K562 treated with DMSO at 1 percent for 24 hours (cell line): ENCODE results near the gene OR51G1. TPM values are rescaled to one million over a fixed set of nuclear protein-coding genes. Genes with fewer than 3 reads are reported as not detected.

Experiments
- total RNA-seq: library from RNA; unstranded; fragments of 300-600 nt; gene quantifications from 2 replicates; pipeline ENCODE4 v1.2.3, GENCODE V29; 2022; ENCODE audit warnings: low read depth; ENCODE audit not compliant: insufficient read depth

The OR51G1 gene
- total RNA-seq: not detected in 2 replicates

GRCh38 chr11:4924239-4924638 lies at the start of gene OR51G1:
TSS of gene OR51G1 (minus strand) at chr11:4924339. CDS start at chr11:4924339, 0 bp downstream.

GRCh38 chr11:4955613-4956012 lies 31.5 kb upstream of the OR51G1 start, which contains the start of gene OR51A2:
TSS of gene OR51A2 (minus strand) at chr11:4955713. CDS start at chr11:4955713, 0 bp downstream.

GRCh38 chr11:4947505-4947904 lies 23.4 kb upstream of the OR51G1 start, which contains the start of gene OR51A4:
TSS of gene OR51A4 (minus strand) at chr11:4947605. CDS start at chr11:4947100, 505 bp downstream.

GRCh38 chr11:4919250-4919649 lies 4.9 kb downstream of the OR51G1 start, which contains the start of gene OR51G2:
TSS of gene OR51G2 (minus strand) at chr11:4919350. CDS start at chr11:4915663, 3,687 bp downstream.

GRCh38 chr11:4903484-4903883 lies 20.7 kb downstream of the OR51G1 start, which contains the start of gene OR51A7:
TSS of gene OR51A7 (plus strand) at chr11:4903783. CDS start at chr11:4907370, 3,587 bp downstream.

GRCh38 chr11:4881860-4882500 lies 42.2 kb downstream of the OR51G1 start, which contains the start of gene OR51T1:
TSS of gene OR51T1 (plus strand) at chr11:4881900. CDS start at chr11:4881900, 0 bp downstream.

Other genes starting within 250 kb of the OR51G1 start
- not detected in 2 replicates for gene OR51E2, start 226.5 kb downstream of the OR51G1 start, total RNA-seq
- gene MMP26, start 219.6 kb downstream of the OR51G1 start, total RNA-seq: not detected in 2 replicates
- gene OR51F1, start 154.4 kb downstream of the OR51G1 start, total RNA-seq: not detected in 2 replicates
- not detected in 2 replicates for gene OR52R1, start 120.0 kb downstream of the OR51G1 start, total RNA-seq
- not detected in 2 replicates for gene OR51F2, start 103.0 kb downstream of the OR51G1 start, total RNA-seq
- gene OR51S1, start 75.1 kb downstream of the OR51G1 start, total RNA-seq: not detected in 2 replicates
- gene OR51T1, start 42.4 kb downstream of the OR51G1 start, total RNA-seq: not detected in 2 replicates
- gene OR51A7, start 20.6 kb downstream of the OR51G1 start, total RNA-seq: not detected in 2 replicates
- gene OR51G2, start 5.0 kb downstream of the OR51G1 start, total RNA-seq: not detected in 2 replicates
- not detected in 2 replicates for gene OR51A4, start 23.3 kb upstream of the OR51G1 start, total RNA-seq
- not detected in 2 replicates for gene OR51A2, start 31.4 kb upstream of the OR51G1 start, total RNA-seq
- gene OR51L1, start 70.5 kb upstream of the OR51G1 start, total RNA-seq: not detected in 2 replicates
- gene OR52J3, start 122.2 kb upstream of the OR51G1 start, total RNA-seq: not detected in 2 replicates
- not detected in 2 replicates for gene OR52E2, start 135.3 kb upstream of the OR51G1 start, total RNA-seq
- gene OR52E1, start 145.2 kb upstream of the OR51G1 start, total RNA-seq: not detected in 2 replicates
- gene OR52A5, start 214.0 kb upstream of the OR51G1 start, total RNA-seq: not detected in 2 replicates
- not detected in 2 replicates for gene OR52A1, start 230.4 kb upstream of the OR51G1 start, total RNA-seq